Measurements from ENCODE around the gene ZNF79. TPM values are rescaled to one million over a fixed set of nuclear protein-coding genes. Genes with fewer than 3 reads are reported as not detected.
"Not testable (repeated sequence)": the region's sequence is repeated elsewhere in the genome, so short reads cannot be mapped to it uniquely, and the experiment has no call there.

The ZNF79 gene
- total and polyA plus RNA-seq, 2 of the 8 experiments (the other 6 are each of a cell fraction or from before 2014, with no cell fraction given) = 2.4 to 7.4 TPM

GRCh38 chr9:127463911-127464310 is 39.7 kb downstream of the ZNF79 start (continued):
- no peak for TF ChIP-seq TAF7 (optimal IDR thresholded peaks at IDR 0.05; ENCODE audit: borderline replicate concordance, low read depth, low read length)
- TF ChIP-seq CTBP2 (IDR thresholded peaks at IDR 0.05; ENCODE audit: borderline replicate concordance, insufficient read depth, insufficient read length, low read length) = no peak
- TF ChIP-seq MAX (IDR thresholded peaks at IDR 0.05) = no peak
- no peak for TF ChIP-seq SRF (IDR thresholded peaks at IDR 0.05; ENCODE audit: low read depth, low read length)
- no peak for TF ChIP-seq RAD21 (IDR thresholded peaks at IDR 0.05 in 1 of 2, conservative IDR thresholded peaks at IDR 0.05 in 1 of 2; ENCODE audit: low read depth in 2 of 2, low read length in 2 of 2)
- no peak for TF ChIP-seq NRF1 (IDR thresholded peaks at IDR 0.05; ENCODE audit: low read depth, low read length)
- TF ChIP-seq TBP (IDR thresholded peaks at IDR 0.05; ENCODE audit: low read depth, low read length) = no peak

GRCh38 chr9:127466407-127466917 is 42.3 kb downstream of the ZNF79 start:
- not testable (repeated sequence) for H3K27ac ChIP-seq (ENCODE audit: low read depth, low read length); H4K5ac ChIP-seq (ENCODE audit: insufficient read length, low read depth, low read length); H3K4ac ChIP-seq (replicated peaks; ENCODE audit: insufficient read length, low read depth, low read length); DNase-seq (ENCODE audit: low read depth in 1 of 2, low spot score in 2 of 2); H3K4me2 ChIP-seq (ENCODE audit: insufficient read depth in 1 of 2, low read depth in 2 of 2, low read length in 2 of 2); H3K23me2 ChIP-seq (ENCODE audit: low read depth, low read length); H2BK5ac ChIP-seq (ENCODE audit: low read depth, low read length); H4K8ac ChIP-seq (ENCODE audit: extremely low read depth, insufficient read depth, low read length); FAIRE-seq; H3K4me1 ChIP-seq (replicated peaks in 1 of 4; ENCODE audit: control insufficient read depth in 3 of 4, insufficient read depth in 4 of 4, low read length in 3 of 4); H2BK20ac ChIP-seq (ENCODE audit: low read length); H2AK5ac ChIP-seq (ENCODE audit: low read depth, low read length); H3K14ac ChIP-seq (ENCODE audit: insufficient read length); H3K79me2 ChIP-seq (ENCODE audit: control insufficient read depth in 1 of 2, insufficient read depth in 2 of 2, low read length in 2 of 2); H3K23ac ChIP-seq (ENCODE audit: insufficient read length); H4K20me1 ChIP-seq (replicated peaks in 1 of 2; ENCODE audit: control insufficient read depth in 1 of 2, insufficient read depth in 2 of 2, low read length in 2 of 2); H3K79me1 ChIP-seq (ENCODE audit: low read depth, low read length); H4K91ac ChIP-seq (replicated peaks; ENCODE audit: insufficient read length, low read length); H3K18ac ChIP-seq (ENCODE audit: extremely low read depth, low read length); H2AFZ ChIP-seq (ENCODE audit: low read length); H3K4me3 ChIP-seq (ENCODE audit: extremely low read depth in 1 of 4, insufficient read depth in 2 of 4, low read depth in 3 of 4, low read length in 4 of 4); H3K9ac ChIP-seq (replicated peaks in 1 of 4; ENCODE audit: extremely low read depth in 1 of 4, low read depth in 3 of 4, low read length in 3 of 4); H2BK12ac ChIP-seq (ENCODE audit: low read depth, low read length); H3K56ac ChIP-seq (replicated peaks; ENCODE audit: insufficient read length, low read depth, low read length); H3K9me3 ChIP-seq (ENCODE audit: insufficient read depth in 2 of 2, low read depth in 1 of 2, low read length in 1 of 2); H3K27me3 ChIP-seq (replicated peaks in 1 of 4; ENCODE audit: control insufficient read depth in 3 of 4, extremely low read depth in 1 of 4, insufficient read depth in 3 of 4, low read length in 3 of 4); H2BK120ac ChIP-seq (replicated peaks; ENCODE audit: low read depth, low read length); H2BK15ac ChIP-seq (ENCODE audit: low read length)
- peaks cover 5 to 14% (median 8%) of the 10 kb centered on the region in 4 experiments; a peak in 6 of 8 replicates for H3K36me3 ChIP-seq (ENCODE audit: control insufficient read depth in 2 of 4, insufficient read depth in 4 of 4, low read length in 3 of 4)
- ChIA-PET CTCF (ENCODE audit: partially characterized antibody) (interaction anchor here (1.3 to 1.5 kb wide), 2 partner anchors 11 to 403 kb away, joined by 5 to 6 read pairs; no protein-coding TSS in a partner anchor), POLR2A (ENCODE audit: partially characterized antibody) (interaction anchor here (0.7 to 1.8 kb wide), 3 partner anchors 16 to 87 kb away, joined by 3 to 7 read pairs (median 4); partner anchors contain the start of genes LRSAM1 and RPL12)
- 95% methylated on average over 5 of the region's 5 CpGs; no CpG with 5 or more reads in 1 of the 2 experiments for WGBS, 2 experiments (ENCODE audit: extremely low coverage in 1 of 2, insufficient coverage in 1 of 2, insufficient read length in 1 of 2, insufficient replicate concordance in 2 of 2, low coverage in 1 of 2, low lambda C conversion rate in 2 of 2, missing lambda C conversion rate in 1 of 2)

All from H1 (cell line).